22Rv1 (cell line): ENCODE data around the gene GPR173.

Experiments
- ZFX ChIP-seq: fragments of 450-650 bp; IDR thresholded peaks from 2 replicates; pipeline ENCODE4 v1.6.1; 2017; ENCODE audit warnings: antibody characterized with exemption, borderline replicate concordance
- TF ChIP-seq, protein P1 (sequence below): fragments of 450-650 bp; IDR thresholded peaks from 2 replicates; pipeline ENCODE4 v1.5.1; 2017; ENCODE audit warnings: mild to moderate bottlenecking

- TF ChIP-seq, protein P1, sequence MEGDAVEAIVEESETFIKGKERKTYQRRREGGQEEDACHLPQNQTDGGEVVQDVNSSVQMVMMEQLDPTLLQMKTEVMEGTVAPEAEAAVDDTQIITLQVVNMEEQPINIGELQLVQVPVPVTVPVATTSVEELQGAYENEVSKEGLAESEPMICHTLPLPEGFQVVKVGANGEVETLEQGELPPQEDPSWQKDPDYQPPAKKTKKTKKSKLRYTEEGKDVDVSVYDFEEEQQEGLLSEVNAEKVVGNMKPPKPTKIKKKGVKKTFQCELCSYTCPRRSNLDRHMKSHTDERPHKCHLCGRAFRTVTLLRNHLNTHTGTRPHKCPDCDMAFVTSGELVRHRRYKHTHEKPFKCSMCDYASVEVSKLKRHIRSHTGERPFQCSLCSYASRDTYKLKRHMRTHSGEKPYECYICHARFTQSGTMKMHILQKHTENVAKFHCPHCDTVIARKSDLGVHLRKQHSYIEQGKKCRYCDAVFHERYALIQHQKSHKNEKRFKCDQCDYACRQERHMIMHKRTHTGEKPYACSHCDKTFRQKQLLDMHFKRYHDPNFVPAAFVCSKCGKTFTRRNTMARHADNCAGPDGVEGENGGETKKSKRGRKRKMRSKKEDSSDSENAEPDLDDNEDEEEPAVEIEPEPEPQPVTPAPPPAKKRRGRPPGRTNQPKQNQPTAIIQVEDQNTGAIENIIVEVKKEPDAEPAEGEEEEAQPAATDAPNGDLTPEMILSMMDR, result no peak
- TF ChIP-seq ZFX, result no peak
Measured at GRCh38 chrX:53078943-53079342, 30.4 kb downstream of the GPR173 start.
